ENCODE measurements around the gene RAPH1.
"Not testable (repeated sequence)": the region's sequence is repeated elsewhere in the genome, so short reads cannot be mapped to it uniquely, and the experiment has no call there.

RAPH1 gene

GRCh38 chr2:203532957-203533658 lies 2.0 kb downstream of the RAPH1 start:
- no peak for TF ChIP-seq CTCF (conservative IDR thresholded peaks at IDR 0.05)
- H3K27ac ChIP-seq, result peak overlapping the region; percentile 91; the same call in 1 of the 2 replicates

- no peak overlapping the region for H3K27ac ChIP-seq
- no peak for TF ChIP-seq CTCF (conservative IDR thresholded peaks at IDR 0.05)
Observed at GRCh38 chr2:203527719-203528118, 7.4 kb downstream of the RAPH1 start.

- not testable (repeated sequence) for H3K27ac ChIP-seq
Observed at GRCh38 chr2:203513268-203513667, 21.8 kb downstream of the RAPH1 start.

- TF ChIP-seq CTCF (conservative IDR thresholded peaks at IDR 0.05), result no peak
- H3K27ac ChIP-seq, result no peak overlapping the region
Observed at GRCh38 chr2:203510941-203511305, 24.2 kb downstream of the RAPH1 start.

GRCh38 chr2:203510256-203510940 lies 24.7 kb downstream of the RAPH1 start:
- no peak for TF ChIP-seq CTCF (conservative IDR thresholded peaks at IDR 0.05)
- H3K27ac ChIP-seq, result no peak overlapping the region

- H3K27ac ChIP-seq, result not testable (repeated sequence)
Observed at GRCh38 chr2:203503460-203503859, 31.6 kb downstream of the RAPH1 start.

- no peak overlapping the region for H3K27ac ChIP-seq
- TF ChIP-seq CTCF (conservative IDR thresholded peaks at IDR 0.05), result no peak
Observed at GRCh38 chr2:203501873-203502272, 33.2 kb downstream of the RAPH1 start.

- TF ChIP-seq CTCF (conservative IDR thresholded peaks at IDR 0.05), result no peak
- no peak overlapping the region for H3K27ac ChIP-seq
Observed at GRCh38 chr2:203500951-203501350, 34.1 kb downstream of the RAPH1 start.
